CD4-positive, alpha-beta T cell (primary cell): Measurements from ENCODE around the gene SNN. TPM values are rescaled to one million over a fixed set of nuclear protein-coding genes. Genes with fewer than 3 reads are reported as not detected.

Experiments used
- ATAC-seq: fragments of 200-7000 bp; cut with Tn5 transposase; one replicate; pipeline ENCODE4 v1.10.0; 2022; ENCODE audit warnings: mild to moderate bottlenecking; ENCODE audit not compliant: poor library complexity
- CTCF ChIA-PET: fragments of 350-600 bp; sonication (Branson Sonifier 250); formaldehyde crosslinking; loops from one replicate; lab custom pipeline; 2021; ENCODE audit warnings: antibody characterized with exemption, inconsistent platforms; lab: Charles Lee
- POLR2A ChIA-PET: fragments of 350-600 bp; sonication (Branson Sonifier 250); formaldehyde crosslinking; loops from one replicate; lab custom pipeline; 2021; ENCODE audit warnings: antibody characterized with exemption, inconsistent platforms; lab: Charles Lee
- DNase-seq, 14 experiments: peaks; one replicate each; pipeline ENCODE4 v3.0.0-alpha.2; 2013 to 2020; ENCODE audit warnings: mixed read lengths in 2 of 14
- H3K27ac ChIP-seq, 2 donors: one replicate each; pipeline versions ENCODE4 v1.5.1 to v1.7.0; 2013; ENCODE audit warnings: low read length in 2 of 2, low read depth in 1 of 2, mild to moderate bottlenecking in 1 of 2
- H3K27me3 ChIP-seq, 2 experiments: 1 replicate in 1 of 2; 2 replicates in 1 of 2; pipeline versions ENCODE4 v1.6.1 to v1.7.0; 2013; ENCODE audit warnings: low read length in 2 of 2, control low read depth in 1 of 2, mild to moderate bottlenecking in 1 of 2, moderate library complexity in 1 of 2; ENCODE audit not compliant: insufficient read depth in 2 of 2, control insufficient read depth in 1 of 2
- H3K36me3 ChIP-seq: one replicate; pipeline ENCODE4 v1.6.1; 2013; ENCODE audit warnings: low read length, control low read depth; ENCODE audit not compliant: insufficient read depth
- H3K4me1 ChIP-seq: one replicate; pipeline ENCODE4 v1.6.1; 2013; ENCODE audit warnings: low read length, control low read depth; ENCODE audit not compliant: insufficient read depth
- H3K4me3 ChIP-seq: one replicate; pipeline ENCODE4 v1.5.1; 2013; ENCODE audit warnings: mild to moderate bottlenecking, low read length, moderate library complexity
- H3K9me3 ChIP-seq, 2 experiments: 1 replicate in 1 of 2; 2 replicates in 1 of 2; pipeline versions ENCODE4 v1.6.1 to v1.7.0; 2013; ENCODE audit warnings: low read length in 2 of 2, mild to moderate bottlenecking in 2 of 2, control low read depth in 1 of 2, moderate library complexity in 1 of 2; ENCODE audit not compliant: control insufficient read depth in 1 of 2, insufficient read depth in 1 of 2
- H3K27ac Mint-ChIP-seq: one replicate; pipeline ENCODE4 v1.8.0; 2020; ENCODE audit warnings: mixed read lengths
- H3K27me3 Mint-ChIP-seq: one replicate; pipeline ENCODE4 v1.8.0; 2021; ENCODE audit warnings: mixed read lengths
- H3K36me3 Mint-ChIP-seq: one replicate; pipeline ENCODE4 v1.8.0; 2021; ENCODE audit warnings: low read depth, mixed read lengths
- H3K4me1 Mint-ChIP-seq: one replicate; pipeline ENCODE4 v1.8.0; 2021; ENCODE audit warnings: low read depth, mixed read lengths
- H3K4me3 Mint-ChIP-seq: one replicate; pipeline ENCODE4 v1.8.0; 2020; ENCODE audit warnings: mild to moderate bottlenecking, mixed read lengths
- H3K9me3 Mint-ChIP-seq: one replicate; pipeline ENCODE4 v1.8.0; 2020; ENCODE audit warnings: mixed read lengths
- CTCF ChIP-seq: fragments of 200-600 bp; IDR thresholded peaks from one replicate; pipeline ENCODE4 v1.8.0; 2022; ENCODE audit warnings: antibody characterized with exemption, mild to moderate bottlenecking
- intact Hi-C, 2 experiments: fragments of 100-400 bp; cut with DNase I in 1 of 2; cut with micrococcal nuclease in 1 of 2; formaldehyde crosslinking; loops; one replicate each; pipeline versions ENCODE4 v1.15.1 to v1.9.0; 2023 to 2025; cut with DNase I, micrococcal nuclease
- total RNA-seq, 174 experiments: library from RNA in 2 of 174; stranded (reverse) in 2 of 174; gene quantifications; one replicate each; pipeline ENCODE4 v1.2.3 and lab custom pipeline; 2021 to 2026

The SNN gene
- total RNA-seq, 2 experiments from 2014 or later, result 76.3 to 79.7 TPM

DNA sequence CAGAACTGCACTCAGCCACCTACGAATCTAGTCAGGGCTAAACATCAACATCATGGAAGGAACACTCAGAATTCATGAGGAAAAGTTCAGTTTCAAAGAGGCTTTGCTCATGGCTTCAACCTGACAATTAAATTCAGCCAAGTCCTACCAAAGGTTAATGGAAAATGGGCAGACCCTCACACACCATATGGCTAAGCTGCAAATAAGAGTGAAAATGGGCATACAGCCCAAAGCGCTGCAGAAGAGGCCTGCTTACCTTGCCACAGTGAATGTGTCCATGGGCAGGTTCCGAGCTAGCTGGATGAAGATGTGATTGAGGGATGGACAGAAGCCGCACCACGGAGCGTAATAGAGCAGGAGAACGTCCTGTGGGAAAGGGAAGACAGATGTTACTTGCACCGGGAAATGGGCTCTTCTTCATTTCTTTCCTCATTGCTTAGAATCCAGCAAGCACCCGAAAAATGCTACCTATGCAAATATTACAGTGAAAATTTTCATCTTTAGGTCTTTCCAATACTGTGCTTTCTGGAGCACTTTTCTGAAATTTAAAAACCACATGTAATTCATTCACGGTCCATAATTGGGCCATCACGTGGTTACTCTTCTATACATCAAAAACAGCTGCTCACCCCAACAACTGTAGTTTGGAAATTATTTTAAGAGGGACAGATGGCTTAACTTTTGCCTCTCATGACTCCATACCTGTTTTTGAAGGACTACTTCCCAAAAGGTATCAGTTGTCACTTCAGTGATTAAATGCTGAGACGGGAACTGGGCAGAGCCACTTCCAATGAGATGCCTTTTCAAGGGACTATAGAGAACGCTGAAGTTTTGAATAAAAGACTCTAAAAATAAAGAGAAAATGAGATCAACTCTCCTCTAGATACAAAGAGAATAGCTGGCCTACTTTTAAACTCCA lies 19.6 kb downstream of the SNN start:
- H3K9me3 Mint-ChIP-seq, result no peaks in the 10 kb centered on the region
- peak overlapping the region; percentile 67 for H3K27ac Mint-ChIP-seq
- Histone ChIP-seq H3K27me3 (no peaks in the 10 kb centered on the region), H3K27ac (no peak overlapping the region), H3K36me3 (peaks cover 74% of the 10 kb centered on the region), H3K4me3 (no peak overlapping the region), H3K4me1 (peaks cover 6% of the 10 kb centered on the region), H3K9me3 (no peaks in the 10 kb centered on the region)
- ATAC-seq, result no peak
- TF ChIP-seq CTCF, result no peak
- H3K27me3 Mint-ChIP-seq, result no peaks in the 10 kb centered on the region
- POLR2A ChIA-PET, result interaction anchor here (0.9 to 1.5 kb wide), 4 partner anchors 10 to 22 kb away, joined by 3 to 9 read pairs (median 4); no protein-coding TSS in a partner anchor
- peaks cover 50% of the 10 kb centered on the region for H3K4me1 Mint-ChIP-seq
- H3K4me3 Mint-ChIP-seq, result no peak overlapping the region
- no peak for DNase-seq
- peaks cover 98% of the 10 kb centered on the region for H3K36me3 Mint-ChIP-seq
- intact Hi-C loops, result no loop called here
- CTCF ChIA-PET, result interaction anchor here (4.7 kb wide), 1 partner anchor 156 kb away, joined by 14 read pairs; no protein-coding TSS in a partner anchor

DNA sequence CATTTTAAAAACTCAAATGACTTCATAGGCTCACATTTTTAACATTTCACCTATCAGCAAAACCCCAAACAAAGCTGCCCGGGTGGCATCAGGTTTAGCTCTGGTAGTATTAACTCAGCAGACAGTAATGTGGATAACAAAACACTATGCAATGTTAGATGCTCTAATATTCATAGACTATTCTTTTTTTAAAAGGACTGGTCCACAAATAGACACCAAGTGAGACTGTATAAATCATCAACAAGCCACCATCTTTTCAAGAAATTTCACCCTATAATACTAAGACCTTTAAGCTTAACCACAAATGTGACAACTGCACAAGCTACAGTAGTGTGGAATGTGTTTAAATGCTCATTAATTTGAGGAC lies 20.2 kb downstream of the SNN start:
- Mint-ChIP-seq H3K9me3 (no peaks in the 10 kb centered on the region), H3K4me1 (peaks cover 44% of the 10 kb centered on the region), H3K27ac (peak overlapping the region; percentile 67), H3K4me3 (peak overlapping the region; percentile 7), H3K27me3 (no peaks in the 10 kb centered on the region), H3K36me3 (peaks cover 98% of the 10 kb centered on the region)
- ChIA-PET CTCF (interaction anchor here (1.8 to 4.7 kb wide), 2 partner anchors 26 to 157 kb away, joined by 7 to 14 read pairs; no protein-coding TSS in a partner anchor), POLR2A (interaction anchor here (0.6 to 1.5 kb wide), 7 partner anchors 9 to 46 kb away, joined by 3 to 9 read pairs (median 4); no protein-coding TSS in a partner anchor)
- no peak overlapping the region for H3K4me3 ChIP-seq
- H3K27me3 ChIP-seq, result no peaks in the 10 kb centered on the region
- DNase-seq (no peak), ATAC-seq (no peak)
- H3K36me3 ChIP-seq, result peaks cover 71% of the 10 kb centered on the region
- H3K27ac ChIP-seq, result no peak overlapping the region
- H3K4me1 ChIP-seq, result peaks cover 6% of the 10 kb centered on the region
- intact Hi-C loops, result no loop called here
- no peaks in the 10 kb centered on the region for H3K9me3 ChIP-seq
- no peak for TF ChIP-seq CTCF

DNA sequence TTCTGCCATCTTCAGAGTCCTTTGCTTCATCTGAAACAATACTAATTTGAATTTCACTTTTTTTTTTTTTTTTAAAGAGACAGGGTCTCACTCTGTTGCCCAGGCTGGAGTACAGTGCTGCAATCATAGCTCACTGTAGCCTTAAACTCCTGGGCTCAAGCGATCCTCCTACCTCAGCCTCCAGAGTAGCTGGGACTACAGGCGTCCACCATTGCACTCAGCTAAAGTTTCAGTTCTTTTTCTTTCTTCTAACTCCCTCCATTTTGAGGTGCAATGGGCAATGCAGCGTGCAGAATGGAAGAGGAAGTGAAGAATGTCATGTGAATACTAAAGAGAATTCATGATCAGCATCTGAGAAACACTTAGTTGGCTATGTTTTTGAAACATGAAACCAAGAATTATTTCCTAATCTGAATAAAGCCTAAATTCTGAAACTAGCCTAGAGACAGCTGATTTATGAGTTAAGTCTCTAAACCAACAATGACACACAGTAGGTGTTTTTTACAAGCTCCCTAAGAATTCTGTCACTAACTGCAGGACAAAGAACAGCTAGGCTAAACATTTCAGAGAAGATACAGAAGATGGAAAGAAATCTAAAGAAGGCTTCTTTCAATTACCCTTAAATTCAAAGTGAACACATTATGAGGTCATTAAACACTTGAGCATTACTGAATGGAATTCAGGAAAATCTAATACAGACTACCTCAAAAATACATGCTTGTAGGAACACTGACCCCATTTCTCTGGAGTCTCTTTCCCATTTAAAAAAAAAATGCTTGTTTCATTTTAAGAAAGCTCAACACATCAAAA lies 21.0 kb downstream of the SNN start:
- H3K4me3 Mint-ChIP-seq, result peak overlapping the region; percentile 51
- Histone ChIP-seq H3K27me3 (no peaks in the 10 kb centered on the region), H3K4me1 (peaks cover 6% of the 10 kb centered on the region), H3K36me3 (peaks cover 65% of the 10 kb centered on the region), H3K27ac (no peak overlapping the region), H3K4me3 (no peak overlapping the region), H3K9me3 (no peaks in the 10 kb centered on the region)
- ChIA-PET CTCF (interaction anchor here (1.8 to 4.7 kb wide), 2 partner anchors 26 to 157 kb away, joined by 7 to 14 read pairs; no protein-coding TSS in a partner anchor), POLR2A (interaction anchor here (0.6 to 1.5 kb wide), 7 partner anchors 9 to 46 kb away, joined by 3 to 9 read pairs (median 4); no protein-coding TSS in a partner anchor)
- H3K27me3 Mint-ChIP-seq, result no peaks in the 10 kb centered on the region
- peaks cover 98% of the 10 kb centered on the region for H3K36me3 Mint-ChIP-seq
- no peak for TF ChIP-seq CTCF
- peak in 2 of 14 experiments; percentile 35 to 43 for DNase-seq
- H3K4me1 Mint-ChIP-seq, result peaks cover 44% of the 10 kb centered on the region
- ATAC-seq, result peak; percentile 40
- H3K27ac Mint-ChIP-seq, result peak overlapping the region; percentile 67
- H3K9me3 Mint-ChIP-seq, result no peaks in the 10 kb centered on the region
- intact Hi-C loops, result no loop called here
